Activated CD4-positive, alpha-beta memory T cell treated with anti-CD3 and anti-CD28 coated beads for 36 hours (primary cell): ENCODE measurements around the gene YIF1A. TPM values are rescaled to one million over a fixed set of nuclear protein-coding genes. Genes with fewer than 3 reads are reported as not detected.
A peak's percentile ranks its signal among the peaks of the same experiment; 100 is the strongest.

Source experiments
- CTCF ChIA-PET: fragments of 350-600 bp; sonication (Branson Sonifier 250); formaldehyde crosslinking; loops from one replicate; lab custom pipeline; 2021; ENCODE audit warnings: antibody characterized with exemption, inconsistent platforms; lab: Charles Lee
- POLR2A ChIA-PET: fragments of 350-600 bp; sonication (Branson Sonifier 250); formaldehyde crosslinking; loops from one replicate; lab custom pipeline; 2021; ENCODE audit warnings: antibody characterized with exemption; lab: Charles Lee
- DNase-seq: peaks from one replicate; pipeline ENCODE4 v3.0.0-alpha.2; 2020
- H3K27ac Mint-ChIP-seq: one replicate; pipeline ENCODE4 v1.8.0; 2021; ENCODE audit warnings: mixed read lengths
- H3K27me3 Mint-ChIP-seq: one replicate; pipeline ENCODE4 v1.8.0; 2021; ENCODE audit warnings: mixed read lengths
- H3K36me3 Mint-ChIP-seq: one replicate; pipeline ENCODE4 v1.8.0; 2021; ENCODE audit warnings: mixed read lengths
- H3K4me1 Mint-ChIP-seq: one replicate; pipeline ENCODE4 v1.8.0; 2021; ENCODE audit warnings: low read depth, mixed read lengths
- H3K4me3 Mint-ChIP-seq: one replicate; pipeline ENCODE4 v1.8.0; 2021; ENCODE audit warnings: mild to moderate bottlenecking, mixed read lengths
- H3K9me3 Mint-ChIP-seq: one replicate; pipeline ENCODE4 v1.8.0; 2021; ENCODE audit warnings: mixed read lengths
- intact Hi-C: fragments of 100-400 bp; cut with micrococcal nuclease; formaldehyde crosslinking; loops from one replicate; pipeline ENCODE4 v1.15.1; 2023
- total RNA-seq, 2 experiments: library from RNA; stranded (reverse); gene quantifications; one replicate each; pipeline ENCODE4 v1.2.3, GENCODE V29; 2021

The YIF1A gene
- total RNA-seq, 2 experiments from 2014 or later: 63.1 to 65.8 TPM

- no peak overlapping the region for H3K4me3 Mint-ChIP-seq
- intact Hi-C loops: no loop called here
- ChIA-PET POLR2A (no interaction called here), CTCF (no interaction called here)
- no peaks in the 10 kb centered on the region for H3K27me3 Mint-ChIP-seq
- peaks cover 26% of the 10 kb centered on the region for H3K36me3 Mint-ChIP-seq
- H3K9me3 Mint-ChIP-seq: no peaks in the 10 kb centered on the region
- no peak for DNase-seq
- H3K4me1 Mint-ChIP-seq: no peaks in the 10 kb centered on the region
- H3K27ac Mint-ChIP-seq: peak overlapping the region; percentile 39
Observed at GRCh38 chr11:66243782-66244535, 45.0 kb downstream of the YIF1A start.

GRCh38 chr11:66242095-66242765, 46.7 kb downstream of the YIF1A start:
- no peaks in the 10 kb centered on the region for H3K4me1 Mint-ChIP-seq
- no peaks in the 10 kb centered on the region for H3K27me3 Mint-ChIP-seq
- intact Hi-C loops: no loop called here
- no peak for DNase-seq
- H3K4me3 Mint-ChIP-seq: no peak overlapping the region
- H3K9me3 Mint-ChIP-seq: no peaks in the 10 kb centered on the region
- ChIA-PET CTCF (no interaction called here), POLR2A (no interaction called here)
- H3K36me3 Mint-ChIP-seq: peaks cover 30% of the 10 kb centered on the region
- no peak overlapping the region for H3K27ac Mint-ChIP-seq

- ChIA-PET POLR2A (no interaction called here), CTCF (interaction anchor here (1.6 to 2.0 kb wide), 2 partner anchors 17 to 19 kb away, joined by 3 to 6 read pairs; no protein-coding TSS in a partner anchor)
- Mint-ChIP-seq H3K36me3 (peaks cover 30% of the 10 kb centered on the region), H3K27ac (no peak overlapping the region), H3K4me3 (no peak overlapping the region), H3K27me3 (no peaks in the 10 kb centered on the region), H3K9me3 (no peaks in the 10 kb centered on the region), H3K4me1 (no peaks in the 10 kb centered on the region)
- intact Hi-C loops: no loop called here
- DNase-seq: no peak
Observed at GRCh38 chr11:66240781-66241136, 48.2 kb downstream of the YIF1A start.

- Mint-ChIP-seq H3K4me1 (no peaks in the 10 kb centered on the region), H3K4me3 (no peak overlapping the region), H3K9me3 (no peaks in the 10 kb centered on the region), H3K27me3 (no peaks in the 10 kb centered on the region), H3K27ac (no peak overlapping the region), H3K36me3 (peaks cover 36% of the 10 kb centered on the region)
- DNase-seq: no peak
- ChIA-PET POLR2A (no interaction called here), CTCF (interaction anchor here (1.6 to 2.0 kb wide), 2 partner anchors 17 to 18 kb away, joined by 3 to 6 read pairs; no protein-coding TSS in a partner anchor)
- intact Hi-C loops: no loop called here
Observed at GRCh38 chr11:66239998-66240780, 48.8 kb downstream of the YIF1A start.

GRCh38 chr11:66239511-66239910, 49.4 kb downstream of the YIF1A start:
- Mint-ChIP-seq H3K4me1 (no peaks in the 10 kb centered on the region), H3K27ac (no peak overlapping the region), H3K9me3 (no peaks in the 10 kb centered on the region), H3K4me3 (no peak overlapping the region), H3K36me3 (peaks cover 38% of the 10 kb centered on the region), H3K27me3 (no peaks in the 10 kb centered on the region)
- CTCF ChIA-PET: no interaction called here
- intact Hi-C loops: no loop called here
- POLR2A ChIA-PET: no interaction called here
- DNase-seq: no peak

- H3K9me3 Mint-ChIP-seq: no peaks in the 10 kb centered on the region
- H3K36me3 Mint-ChIP-seq: peaks cover 38% of the 10 kb centered on the region
- ChIA-PET POLR2A (interaction anchor here (1.2 kb wide), 1 partner anchor 13 kb away, joined by 3 read pairs; no protein-coding TSS in a partner anchor), CTCF (no interaction called here)
- no peak for DNase-seq
- no peak overlapping the region for H3K4me3 Mint-ChIP-seq
- intact Hi-C loops: no loop called here
- no peaks in the 10 kb centered on the region for H3K27me3 Mint-ChIP-seq
- no peaks in the 10 kb centered on the region for H3K4me1 Mint-ChIP-seq
- no peak overlapping the region for H3K27ac Mint-ChIP-seq
Observed at GRCh38 chr11:66238786-66239413, 50.0 kb downstream of the YIF1A start.

- peak overlapping the region; percentile 39 for H3K27ac Mint-ChIP-seq
- intact Hi-C loops: no loop called here
- no peaks in the 10 kb centered on the region for H3K27me3 Mint-ChIP-seq
- H3K4me1 Mint-ChIP-seq: no peaks in the 10 kb centered on the region
- POLR2A ChIA-PET: interaction anchor here (1.2 kb wide), 1 partner anchor 14 kb away, joined by 3 read pairs; no protein-coding TSS in a partner anchor
- no peak for DNase-seq
- no peaks in the 10 kb centered on the region for H3K9me3 Mint-ChIP-seq
- CTCF ChIA-PET: interaction anchor here (1.1 kb wide), 1 partner anchor 12 kb away, joined by 3 read pairs; no protein-coding TSS in a partner anchor
- H3K36me3 Mint-ChIP-seq: peaks cover 39% of the 10 kb centered on the region
- no peak overlapping the region for H3K4me3 Mint-ChIP-seq
Observed at GRCh38 chr11:66237867-66238266, 51.1 kb downstream of the YIF1A start.

- CTCF ChIA-PET: no interaction called here
Observed at GRCh38 chr11:66235141-66235540, 53.8 kb downstream of the YIF1A start.

More at GRCh38 chr11:66235141-66235540, 53.8 kb downstream of the YIF1A start:
- Mint-ChIP-seq H3K27ac (peak overlapping the region; percentile 10), H3K36me3 (peaks cover 34% of the 10 kb centered on the region), H3K4me1 (no peaks in the 10 kb centered on the region), H3K9me3 (no peaks in the 10 kb centered on the region), H3K27me3 (no peaks in the 10 kb centered on the region), H3K4me3 (no peak overlapping the region)
- no peak for DNase-seq
- POLR2A ChIA-PET: no interaction called here
- intact Hi-C loops: no loop called here

Other genes with a start within 250 kb of the YIF1A start
- not detected for gene GAL3ST3, start 240.0 kb downstream of the YIF1A start, total RNA-seq
- gene SF3B2, start 236.8 kb downstream of the YIF1A start, total RNA-seq: 100 to 1,000 TPM; 271 to 274 TPM
- 10 to 100 TPM; 82.0 to 84.1 TPM for gene PACS1, start 218.9 kb downstream of the YIF1A start, total RNA-seq
- gene KLC2, start 31.4 kb downstream of the YIF1A start, total RNA-seq: 10 to 100 TPM; 40.5 to 44.8 TPM
- 100 to 1,000 TPM; 118 to 124 TPM for gene RAB1B, start 20.5 kb downstream of the YIF1A start, total RNA-seq
- gene CNIH2, start 11.0 kb downstream of the YIF1A start, total RNA-seq: 1 to 10 TPM in 1 of 2 experiments, under 1 TPM in 1; 0.39 to 1.5 TPM
- gene TMEM151A, start 2.8 kb upstream of the YIF1A start, total RNA-seq: not detected
- gene CD248, start 27.9 kb upstream of the YIF1A start, total RNA-seq: not detected
- gene RIN1, start 47.3 kb upstream of the YIF1A start, total RNA-seq: 1 to 10 TPM; 1.0 to 1.6 TPM
- 10 to 100 TPM; 29.3 to 31.2 TPM for gene BRMS1, start 56.0 kb upstream of the YIF1A start, total RNA-seq
- 1 to 10 TPM; 8.2 to 8.3 TPM for gene B4GAT1, start 58.5 kb upstream of the YIF1A start, total RNA-seq
- 10 to 100 TPM; 10.3 to 10.6 TPM for gene SLC29A2, start 82.6 kb upstream of the YIF1A start, total RNA-seq
- not detected for gene NPAS4, start 131.9 kb upstream of the YIF1A start, total RNA-seq
- 100 to 1,000 TPM; 104 to 106 TPM for gene MRPL11, start 149.7 kb upstream of the YIF1A start, total RNA-seq
- 1 to 10 TPM; 7.0 to 8.5 TPM for gene PELI3, start 177.8 kb upstream of the YIF1A start, total RNA-seq
- 10 to 100 TPM; 76.1 to 89.7 TPM for gene DPP3, start 191.3 kb upstream of the YIF1A start, total RNA-seq
- gene BBS1, start 221.5 kb upstream of the YIF1A start, total RNA-seq: 10 to 100 TPM; 11.1 to 13.2 TPM